Stimulated activated effector memory CD8-positive, alpha-beta T cell treated with anti-CD3 and anti-CD28 coated beads, Interleukin-12 subunit alpha, Interleukin-12 subunit beta, amount 100 ng/mL, for 72 hours (primary cell): ENCODE data around the gene CTNND2.
"Not testable (repeated sequence)": the region's sequence is repeated elsewhere in the genome, so short reads cannot be mapped to it uniquely, and the experiment has no call there.

Experiments
- ATAC-seq: fragments of 150-1000 bp; cut with Tn5 transposase; 2 replicates; pipeline ENCODE4 v1.10.0; 2021
- DNase-seq, 2 donors: peaks; one replicate each; pipeline ENCODE4 v3.0.0; 2021 to 2022; ENCODE audit warnings: low spot score in 2 of 2
- H3K27ac Mint-ChIP-seq: one replicate; pipeline ENCODE4 v1.8.0; 2022; ENCODE audit warnings: mild to moderate bottlenecking, mixed read lengths
- H3K36me3 Mint-ChIP-seq: one replicate; pipeline ENCODE4 v1.8.0; 2022; ENCODE audit warnings: mild to moderate bottlenecking, mixed read lengths
- H3K4me1 Mint-ChIP-seq: one replicate; pipeline ENCODE4 v1.8.0; 2022; ENCODE audit warnings: mixed read lengths
- H3K4me3 Mint-ChIP-seq: one replicate; pipeline ENCODE4 v1.8.0; 2022; ENCODE audit warnings: mild to moderate bottlenecking, mixed read lengths
- H3K9me3 Mint-ChIP-seq: one replicate; pipeline ENCODE4 v1.8.0; 2022; ENCODE audit warnings: mixed read lengths

Gene CTNND2

GRCh38 chr5:11616624-11617023 lies 287.6 kb downstream of the CTNND2 start:
- not testable (repeated sequence) for H3K27ac Mint-ChIP-seq, H3K9me3 Mint-ChIP-seq, H3K4me3 Mint-ChIP-seq, H3K36me3 Mint-ChIP-seq, ATAC-seq, H3K4me1 Mint-ChIP-seq, DNase-seq

- H3K4me1 Mint-ChIP-seq = no peaks in the 10 kb centered on the region
- H3K36me3 Mint-ChIP-seq = no peaks in the 10 kb centered on the region
- H3K27ac Mint-ChIP-seq = no peak overlapping the region
- ATAC-seq (no peak), DNase-seq (no peak)
- H3K4me3 Mint-ChIP-seq = no peak overlapping the region
- H3K9me3 Mint-ChIP-seq = peaks cover 9% of the 10 kb centered on the region
Measured at GRCh38 chr5:11611011-11611410, 293.2 kb downstream of the CTNND2 start.

DNA sequence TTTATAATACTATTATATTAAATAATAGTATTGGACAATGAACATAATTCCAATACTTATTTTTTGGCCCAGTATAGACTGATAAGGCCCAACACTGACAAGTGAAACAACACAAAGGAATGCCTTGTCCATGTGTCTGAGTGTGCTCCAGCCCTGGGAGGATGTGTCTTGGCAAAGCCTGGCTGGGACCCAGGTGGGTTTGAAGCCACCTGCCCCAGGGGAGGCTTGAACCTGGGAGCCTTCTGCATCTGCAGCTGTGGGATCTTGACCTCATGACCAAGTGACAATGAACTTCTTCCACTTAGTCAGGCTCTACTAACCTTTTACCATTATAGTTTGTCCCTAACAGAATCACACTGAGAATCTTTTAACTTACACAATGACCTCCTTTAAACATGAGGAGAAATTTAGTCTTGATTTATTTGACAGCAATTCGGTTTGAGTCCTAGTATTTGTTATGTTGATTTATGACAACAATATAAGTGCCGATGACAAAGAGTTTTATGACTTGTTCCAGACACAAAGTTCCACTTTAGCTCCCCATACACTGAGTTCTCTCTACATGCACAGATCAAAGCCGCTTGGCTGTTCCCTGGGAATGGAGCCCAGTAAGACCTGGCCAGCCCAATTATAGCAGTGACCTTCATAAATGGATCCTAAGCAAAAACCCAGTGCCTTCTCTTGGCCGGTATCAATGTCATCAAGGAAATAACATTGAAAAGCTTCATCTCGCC lies 294.5 kb downstream of the CTNND2 start:
- ATAC-seq = no peak
- Mint-ChIP-seq H3K4me1 (no peaks in the 10 kb centered on the region), H3K27ac (no peak overlapping the region), H3K4me3 (no peak overlapping the region), H3K36me3 (no peaks in the 10 kb centered on the region), H3K9me3 (peaks cover 9% of the 10 kb centered on the region)
- no peak for DNase-seq

GRCh38 chr5:11608530-11608929 lies 295.7 kb downstream of the CTNND2 start:
- Mint-ChIP-seq H3K9me3 (peaks cover 9% of the 10 kb centered on the region), H3K4me3 (no peak overlapping the region), H3K27ac (no peak overlapping the region), H3K4me1 (no peaks in the 10 kb centered on the region), H3K36me3 (no peaks in the 10 kb centered on the region)
- no peak for DNase-seq
- no peak for ATAC-seq

- Mint-ChIP-seq H3K9me3 (peaks cover 9% of the 10 kb centered on the region), H3K36me3 (no peaks in the 10 kb centered on the region), H3K4me1 (no peaks in the 10 kb centered on the region), H3K4me3 (no peak overlapping the region), H3K27ac (no peak overlapping the region)
- no peak for ATAC-seq
- no peak for DNase-seq
Measured at GRCh38 chr5:11607944-11608483, 296.2 kb downstream of the CTNND2 start.

GRCh38 chr5:11602298-11602697 lies 301.9 kb downstream of the CTNND2 start:
- ATAC-seq (no peak), DNase-seq (no peak)
- Mint-ChIP-seq H3K4me3 (no peak overlapping the region), H3K9me3 (no peaks in the 10 kb centered on the region), H3K4me1 (no peaks in the 10 kb centered on the region), H3K27ac (no peak overlapping the region), H3K36me3 (no peaks in the 10 kb centered on the region)

DNA sequence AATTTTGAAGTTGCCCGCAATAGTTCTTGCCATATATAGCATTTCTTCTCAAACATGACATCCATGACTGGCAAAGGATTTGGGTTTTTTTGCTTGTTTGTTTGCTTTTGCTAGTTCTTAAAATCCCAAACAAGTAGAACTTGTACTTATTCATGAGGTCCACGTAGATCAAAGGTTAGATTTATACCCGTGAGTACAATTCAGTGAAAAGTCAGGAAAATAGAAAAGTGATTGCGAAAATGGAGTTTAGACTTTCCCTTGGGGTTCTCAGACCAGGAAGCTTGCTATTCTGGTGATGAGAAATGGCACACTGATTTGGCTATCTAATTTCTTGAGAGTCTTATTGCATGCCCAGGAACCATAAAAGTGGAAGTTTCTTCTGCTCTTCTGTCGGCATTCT lies 304.7 kb downstream of the CTNND2 start:
- no peaks in the 10 kb centered on the region for H3K36me3 Mint-ChIP-seq
- DNase-seq (no peak), ATAC-seq (no peak)
- no peaks in the 10 kb centered on the region for H3K4me1 Mint-ChIP-seq
- H3K9me3 Mint-ChIP-seq = no peaks in the 10 kb centered on the region
- no peak overlapping the region for H3K27ac Mint-ChIP-seq
- no peak overlapping the region for H3K4me3 Mint-ChIP-seq

- Mint-ChIP-seq H3K4me1 (no peaks in the 10 kb centered on the region), H3K27ac (no peak overlapping the region), H3K4me3 (no peak overlapping the region), H3K36me3 (no peaks in the 10 kb centered on the region), H3K9me3 (peaks cover 3% of the 10 kb centered on the region)
- no peak for DNase-seq
- ATAC-seq = no peak
Measured at GRCh38 chr5:11596657-11597071, 307.6 kb downstream of the CTNND2 start.

- no peak for ATAC-seq
- Mint-ChIP-seq H3K27ac (no peak overlapping the region), H3K4me3 (no peak overlapping the region), H3K36me3 (no peaks in the 10 kb centered on the region), H3K9me3 (peaks cover 6% of the 10 kb centered on the region), H3K4me1 (no peaks in the 10 kb centered on the region)
- no peak for DNase-seq
Measured at GRCh38 chr5:11596185-11596584, 308.1 kb downstream of the CTNND2 start.

DNA sequence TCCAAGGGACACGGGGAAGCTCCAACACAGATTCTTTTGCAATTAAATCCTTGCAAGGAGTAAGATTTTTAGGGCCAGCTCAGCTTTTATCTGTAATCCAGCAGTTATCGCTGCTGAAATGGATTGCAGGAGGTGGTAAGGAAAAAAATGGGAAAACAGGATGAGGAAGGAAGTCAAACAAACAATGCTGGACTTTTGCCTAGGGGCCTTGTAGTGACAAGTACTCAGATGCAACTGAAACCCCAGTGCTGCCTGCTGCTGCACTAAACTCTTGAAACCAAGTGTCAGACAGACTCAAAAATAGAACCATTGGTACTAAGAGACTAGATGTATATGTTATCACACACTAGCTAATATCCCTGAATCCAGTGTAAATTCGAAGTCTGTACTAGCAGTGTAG lies 309.2 kb downstream of the CTNND2 start:
- H3K36me3 Mint-ChIP-seq = no peaks in the 10 kb centered on the region
- peaks cover 6% of the 10 kb centered on the region for H3K9me3 Mint-ChIP-seq
- ATAC-seq = no peak

DNA sequence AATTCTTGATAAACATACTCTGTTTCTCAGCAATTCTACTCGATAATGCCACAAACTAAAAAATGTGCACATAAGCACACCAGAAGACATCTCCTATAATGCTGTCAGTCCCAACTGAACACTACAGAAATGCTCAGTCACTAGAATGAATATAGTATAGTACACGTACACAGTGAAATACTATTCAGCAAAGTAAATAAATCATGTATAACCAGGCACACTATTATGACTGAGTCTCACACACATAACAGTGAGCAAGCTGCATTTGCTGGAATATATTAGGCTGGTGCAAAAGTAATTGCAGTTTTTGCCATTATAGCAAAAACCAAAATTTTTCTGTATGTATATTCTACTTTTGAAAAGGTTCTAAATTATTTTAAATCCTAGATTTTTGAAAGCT lies 310.2 kb downstream of the CTNND2 start:
- Mint-ChIP-seq H3K36me3 (no peaks in the 10 kb centered on the region), H3K9me3 (peaks cover 6% of the 10 kb centered on the region), H3K4me1 (no peaks in the 10 kb centered on the region)

More for the DNA sequence above, 309.2 kb downstream of the CTNND2 start:
- H3K27ac Mint-ChIP-seq = no peak overlapping the region
- DNase-seq = no peak
- H3K4me3 Mint-ChIP-seq = no peak overlapping the region
- H3K4me1 Mint-ChIP-seq = no peaks in the 10 kb centered on the region

GRCh38 chr5:11590475-11590874 lies 313.8 kb downstream of the CTNND2 start:
- ATAC-seq = no peak
- DNase-seq = no peak
- Mint-ChIP-seq H3K36me3 (no peaks in the 10 kb centered on the region), H3K4me3 (no peak overlapping the region), H3K4me1 (no peaks in the 10 kb centered on the region), H3K9me3 (peaks cover 11% of the 10 kb centered on the region), H3K27ac (no peak overlapping the region)

More for the DNA sequence above, 310.2 kb downstream of the CTNND2 start:
- ATAC-seq = no peak
- Mint-ChIP-seq H3K4me3 (no peak overlapping the region), H3K27ac (no peak overlapping the region)
- no peak for DNase-seq

GRCh38 chr5:11588803-11589202 lies 315.4 kb downstream of the CTNND2 start:
- H3K36me3 Mint-ChIP-seq = no peaks in the 10 kb centered on the region
- no peak overlapping the region for H3K4me3 Mint-ChIP-seq
- H3K4me1 Mint-ChIP-seq = no peaks in the 10 kb centered on the region
- no peak for ATAC-seq
- peaks cover 13% of the 10 kb centered on the region for H3K9me3 Mint-ChIP-seq
- no peak overlapping the region for H3K27ac Mint-ChIP-seq
- DNase-seq = no peak

DNA sequence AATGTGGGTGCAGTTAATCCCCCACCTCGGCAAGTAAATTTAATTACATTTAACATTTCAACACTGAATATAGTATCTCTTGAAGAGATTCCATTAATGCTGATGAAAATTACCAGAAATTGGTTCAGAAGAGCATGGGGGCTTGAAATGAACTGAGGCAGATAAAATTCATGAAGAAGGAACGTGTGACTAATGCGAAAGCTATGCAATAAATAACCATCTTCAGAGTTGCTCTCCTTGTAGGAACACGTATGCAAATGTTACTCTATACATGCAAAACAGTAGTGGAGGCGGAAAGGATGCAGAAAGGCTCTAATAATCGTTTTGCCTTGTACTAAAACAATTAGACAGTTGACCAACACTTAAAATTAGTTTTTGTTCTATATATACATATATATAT lies 320.2 kb downstream of the CTNND2 start:
- ATAC-seq (no peak), DNase-seq (no peak)
- Mint-ChIP-seq H3K9me3 (peaks cover 6% of the 10 kb centered on the region), H3K27ac (no peak overlapping the region), H3K4me3 (no peak overlapping the region), H3K36me3 (no peaks in the 10 kb centered on the region), H3K4me1 (no peaks in the 10 kb centered on the region)

GRCh38 chr5:11579351-11579750 lies 324.9 kb downstream of the CTNND2 start:
- no peaks in the 10 kb centered on the region for H3K4me1 Mint-ChIP-seq
- no peak overlapping the region for H3K27ac Mint-ChIP-seq
- no peaks in the 10 kb centered on the region for H3K36me3 Mint-ChIP-seq
- no peak for DNase-seq
- H3K9me3 Mint-ChIP-seq = no peaks in the 10 kb centered on the region
- H3K4me3 Mint-ChIP-seq = no peak overlapping the region
- no peak for ATAC-seq

DNA sequence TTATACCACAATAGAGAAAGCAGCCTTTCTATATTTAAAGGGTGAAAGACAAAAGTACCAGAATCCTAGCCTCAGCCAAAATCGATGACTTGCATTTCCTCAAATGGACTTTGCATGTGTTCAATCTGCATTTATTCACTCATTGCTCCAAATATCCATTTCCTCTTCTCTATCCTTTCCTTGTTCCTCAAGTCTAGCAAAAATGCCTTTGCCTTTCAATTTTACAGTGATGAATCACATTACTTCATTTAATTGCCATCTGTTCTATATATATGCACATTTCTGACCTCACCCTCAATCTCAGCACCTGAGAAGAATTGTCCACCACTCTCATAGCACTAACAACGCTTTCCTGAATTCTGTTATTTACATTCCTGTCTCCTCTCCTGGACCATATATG lies 329.5 kb downstream of the CTNND2 start:
- no peak for ATAC-seq
- DNase-seq = no peak
- H3K36me3 Mint-ChIP-seq = no peaks in the 10 kb centered on the region
- no peak overlapping the region for H3K4me3 Mint-ChIP-seq
- no peaks in the 10 kb centered on the region for H3K4me1 Mint-ChIP-seq
- H3K9me3 Mint-ChIP-seq = no peaks in the 10 kb centered on the region
- no peak overlapping the region for H3K27ac Mint-ChIP-seq
